Keratinocyte (primary cell): ENCODE results near the gene SMIM3. TPM values are rescaled to one million over a fixed set of nuclear protein-coding genes. Genes with fewer than 3 reads are reported as not detected.
"Not testable (repeated sequence)": the region's sequence is repeated elsewhere in the genome, so short reads cannot be mapped to it uniquely, and the experiment has no call there.

Experiments
- DNase-seq: peaks from one replicate; pipeline ENCODE4 v3.0.0-alpha.2; 2011; ENCODE audit warnings: low read depth, missing footprints, low spot score
- FAIRE-seq: peaks from 2 replicates; lab custom pipeline; 2011; peaks lifted over from hg19 to GRCh38; lab: Jason Lieb, UNC
- H2AFZ ChIP-seq: 2 replicates; pipeline ENCODE4 v1.6.0; 2012; ENCODE audit warnings: low read length, control low read depth, inconsistent platforms; ENCODE audit not compliant: control insufficient read depth
- H3K27ac ChIP-seq: 2 replicates; pipeline ENCODE4 v1.5.1; 2011; ENCODE audit warnings: low read length; ENCODE audit not compliant: control insufficient read depth, insufficient read depth
- H3K27me3 ChIP-seq: 3 replicates; pipeline ENCODE4 v1.6.0; 2011; ENCODE audit warnings: low read length; ENCODE audit not compliant: control insufficient read depth, insufficient read depth; ENCODE audit errors: extremely low read depth
- H3K36me3 ChIP-seq, 2 experiments: 2 replicates in 1 of 2; 3 replicates in 1 of 2; pipeline ENCODE4 v1.5.1; 2011; ENCODE audit warnings: low read length in 2 of 2, mild to moderate bottlenecking in 1 of 2; ENCODE audit not compliant: control insufficient read depth in 2 of 2, insufficient read depth in 2 of 2; ENCODE audit errors: extremely low read depth in 1 of 2
- H3K4me1 ChIP-seq: 3 replicates; pipeline ENCODE4 v1.5.1; 2011; ENCODE audit warnings: low read length; ENCODE audit not compliant: control insufficient read depth, insufficient read depth; ENCODE audit errors: extremely low read depth
- H3K4me2 ChIP-seq: 3 replicates; pipeline ENCODE4 v1.6.0; 2011; ENCODE audit warnings: low read depth, low read length; ENCODE audit not compliant: control insufficient read depth, insufficient read depth; ENCODE audit errors: extremely low read depth
- H3K4me3 ChIP-seq, 3 experiments: fragments of 200-600 bp in 1 of 3; sonication (generic) in 1 of 3; 2 replicates in 2 of 3; 3 replicates in 1 of 3; pipeline ENCODE4 v1.5.1; 2011 to 2016; ENCODE audit warnings: low read length in 3 of 3, mild to moderate bottlenecking in 3 of 3, control low read depth in 2 of 3, inconsistent platforms in 1 of 3, low read depth in 1 of 3, mixed read lengths in 1 of 3, mixed run types in 1 of 3, moderate library complexity in 1 of 3; ENCODE audit not compliant: control insufficient read depth in 2 of 3, insufficient read depth in 2 of 3; ENCODE audit errors: extremely low read depth in 1 of 3
- H3K79me2 ChIP-seq: 2 replicates; pipeline ENCODE4 v1.6.0; 2012; ENCODE audit warnings: low read length; ENCODE audit not compliant: control insufficient read depth, insufficient read depth
- H3K9ac ChIP-seq: 3 replicates; pipeline ENCODE4 v1.6.0; 2011; ENCODE audit warnings: low read length; ENCODE audit not compliant: control insufficient read depth, insufficient read depth; ENCODE audit errors: extremely low read depth
- H3K9me1 ChIP-seq: 3 replicates; pipeline ENCODE4 v1.6.0; 2011; ENCODE audit warnings: low read length; ENCODE audit not compliant: control insufficient read depth, insufficient read depth; ENCODE audit errors: extremely low read depth
- H3K9me3 ChIP-seq: 2 replicates; pipeline ENCODE4 v1.5.1; 2012; ENCODE audit warnings: low read depth, low read length; ENCODE audit not compliant: control insufficient read depth
- H4K20me1 ChIP-seq: 3 replicates; pipeline ENCODE4 v1.6.0; 2011; ENCODE audit warnings: low read length; ENCODE audit not compliant: control insufficient read depth, insufficient read depth; ENCODE audit errors: extremely low read depth
- CTCF ChIP-seq, 3 experiments: IDR thresholded peaks in 1 of 3; conservative IDR thresholded peaks in 1 of 3; optimal IDR thresholded peaks in 1 of 3; 2 replicates in 2 of 3; 3 replicates in 1 of 3; pipeline versions ENCODE3 to v1.5.1; 2011; ENCODE audit warnings: low read length in 3 of 3, mild to moderate bottlenecking in 3 of 3, moderate library complexity in 2 of 3, control low read depth in 1 of 3, inconsistent platforms in 1 of 3; ENCODE audit not compliant: insufficient read depth in 2 of 3; ENCODE audit errors: extremely low read depth in 1 of 3
- EZH2 ChIP-seq: IDR thresholded peaks from one replicate; pipeline ENCODE4 v1.6.1; 2012; ENCODE audit warnings: inconsistent platforms, mild to moderate bottlenecking, low read length, moderate library complexity
- dilution Hi-C: fragments of 300-500 bp; cut with MboI; formaldehyde crosslinking; loops from one replicate; pipeline ENCODE4 v1.7.0; 2020; ENCODE audit warnings: low sequenced_read_pairs; ENCODE audit not compliant: extremely low pct_ligation_motif_present
- polyA plus RNA-seq, 5 experiments: library from polyadenylated mRNA; depleted of rRNA in 3 of 5; stranded (reverse) in 3 of 5; stranded (forward) in 1 of 5; unstranded in 1 of 5; fragments of >200 nt; gene quantifications; 1 replicate in 1 of 5; 2 replicates in 3 of 5; 3 replicates in 1 of 5; pipeline versions ENCODE4 v1.2.1 to v1.2.3, GENCODE V29; 2011 to 2012; ENCODE audit warnings: missing spikeins in 2 of 5, low read depth in 1 of 5, low replicate concordance in 1 of 5

Gene SMIM3
- polyA plus RNA-seq, 1 donor (not counting 4 experiments of a cell fraction or from before 2014, with no cell fraction given) = 29.7 TPM

GRCh38 chr5:150789943-150790611 is 11.5 kb downstream of the SMIM3 start:
- Histone ChIP-seq H3K27ac (peak overlapping the region; percentile 81), H2AFZ (no peak overlapping the region), H3K9me3 (no peaks in the 10 kb centered on the region), H4K20me1 (no peaks in the 10 kb centered on the region), H3K9ac (peak overlapping the region; percentile 64), H3K36me3 (peaks cover 0 to 4% of the 10 kb centered on the region in 2 experiments), H3K9me1 (no peaks in the 10 kb centered on the region), H3K4me2 (peak overlapping the region; percentile 91), H3K79me2 (peaks cover 65% of the 10 kb centered on the region), H3K4me3 (peak overlapping the region in 2 of 3 experiments; percentile 43 to 62), H3K4me1 (peaks cover 32% of the 10 kb centered on the region), H3K27me3 (no peaks in the 10 kb centered on the region)
- dilution Hi-C loops = no loop called here
- TF ChIP-seq CTCF (optimal IDR thresholded peaks at IDR 0.05 in 1 of 3, IDR thresholded peaks at IDR 0.05 in 1 of 3, conservative IDR thresholded peaks at IDR 0.05 in 1 of 3; ENCODE audit: extremely low read depth in 1 of 3, insufficient read depth in 2 of 3, low read length in 3 of 3) (no peak), EZH2 (no peak)
- FAIRE-seq = peak; percentile 99
- DNase-seq = peak; percentile 94

GRCh38 chr5:150791536-150791935 is 13.0 kb downstream of the SMIM3 start:
- no peak for FAIRE-seq
- Histone ChIP-seq H3K27me3 (no peaks in the 10 kb centered on the region), H3K36me3 (peaks cover 4 to 9% of the 10 kb centered on the region in 2 experiments), H3K79me2 (peaks cover 54% of the 10 kb centered on the region), H3K27ac (peak overlapping the region; percentile 81), H2AFZ (no peak overlapping the region), H4K20me1 (no peaks in the 10 kb centered on the region), H3K4me1 (peaks cover 32% of the 10 kb centered on the region), H3K9me1 (no peaks in the 10 kb centered on the region), H3K9ac (no peak overlapping the region), H3K4me2 (no peak overlapping the region), H3K4me3 (no peak overlapping the region), H3K9me3 (no peaks in the 10 kb centered on the region)
- TF ChIP-seq CTCF (optimal IDR thresholded peaks at IDR 0.05 in 1 of 3, IDR thresholded peaks at IDR 0.05 in 1 of 3, conservative IDR thresholded peaks at IDR 0.05 in 1 of 3; ENCODE audit: extremely low read depth in 1 of 3, insufficient read depth in 2 of 3, low read length in 3 of 3) (no peak), EZH2 (no peak)
- dilution Hi-C loops = no loop called here
- no peak for DNase-seq

GRCh38 chr5:150793423-150793888 is 14.9 kb downstream of the SMIM3 start:
- H3K36me3 ChIP-seq, H2AFZ ChIP-seq, FAIRE-seq, H4K20me1 ChIP-seq, H3K9me1 ChIP-seq, H3K27me3 ChIP-seq, DNase-seq, H3K9ac ChIP-seq, H3K4me2 ChIP-seq, H3K9me3 ChIP-seq, dilution Hi-C loops, H3K27ac ChIP-seq, H3K4me3 ChIP-seq: not testable (repeated sequence)
- peaks cover 36% of the 10 kb centered on the region for H3K79me2 ChIP-seq
- peaks cover 32% of the 10 kb centered on the region for H3K4me1 ChIP-seq
